ENCODE data around the gene TMEM250.
"Not testable (repeated sequence)": the region's sequence is repeated elsewhere in the genome, so short reads cannot be mapped to it uniquely, and the experiment has no call there.

The TMEM250 gene

GRCh38 chr9:136110082-136111061 lies 8.3 kb downstream of the TMEM250 start:
- peak; percentile 39 for DNase-seq

- DNase-seq = peak; percentile 91
Observed at GRCh38 chr9:136109351-136110081, 9.2 kb downstream of the TMEM250 start.

- DNase-seq = no peak
Observed at GRCh38 chr9:136108648-136109266, 9.9 kb downstream of the TMEM250 start.

GRCh38 chr9:136107953-136108647 lies 10.6 kb downstream of the TMEM250 start:
- no peak for DNase-seq

- no peak for DNase-seq
Observed at GRCh38 chr9:136107155-136107952, 11.3 kb downstream of the TMEM250 start.

- peak; percentile 65 for DNase-seq
Observed at GRCh38 chr9:136105398-136106135, 13.1 kb downstream of the TMEM250 start.

GRCh38 chr9:136104916-136105315 lies 13.8 kb downstream of the TMEM250 start:
- no peak for DNase-seq

- DNase-seq = no peak
Observed at GRCh38 chr9:136104488-136104800, 14.2 kb downstream of the TMEM250 start.

- no peak for DNase-seq
Observed at GRCh38 chr9:136103651-136104487, 14.8 kb downstream of the TMEM250 start.

GRCh38 chr9:136101615-136102074 lies 17.0 kb downstream of the TMEM250 start:
- DNase-seq = not testable (repeated sequence)

GRCh38 chr9:136100700-136101614 lies 17.7 kb downstream of the TMEM250 start:
- no peak for DNase-seq

GRCh38 chr9:136099542-136099941 lies 19.1 kb downstream of the TMEM250 start:
- no peak for DNase-seq

GRCh38 chr9:136098844-136099243 lies 19.8 kb downstream of the TMEM250 start:
- no peak for DNase-seq

GRCh38 chr9:136098210-136098609 lies 20.5 kb downstream of the TMEM250 start:
- DNase-seq = no peak

GRCh38 chr9:136096505-136097001 lies 22.1 kb downstream of the TMEM250 start:
- DNase-seq = no peak

GRCh38 chr9:136095070-136096058 lies 23.3 kb downstream of the TMEM250 start, which contains the start of gene NACC2:
NACC2 (minus strand) TSS chr9:136095289; CDS start chr9:136050521, 44,768 bp downstream.
- peak; percentile 76 for DNase-seq

All from fibroblast of skin of back (primary cell).